SJSA1 (cell line): Measurements from ENCODE around the gene ECI1. TPM values are rescaled to one million over a fixed set of nuclear protein-coding genes. Genes with fewer than 3 reads are reported as not detected.
"Not testable (repeated sequence)": the region's sequence is repeated elsewhere in the genome, so short reads cannot be mapped to it uniquely, and the experiment has no call there.

Experiments
- DNase-seq, 2 experiments: peaks; one replicate each; pipeline ENCODE4 v3.0.0-alpha.2; 2015 to 2020; ENCODE audit warnings: low spot score in 2 of 2, low read depth in 1 of 2
- H3K27ac ChIP-seq: fragments of 250-450 bp; sonication (Bioruptor Pico); 2 replicates; pipeline ENCODE4 v1.5.1; 2020; ENCODE audit warnings: mild to moderate bottlenecking, moderate library complexity
- H3K27me3 ChIP-seq: fragments of 250-450 bp; sonication (Bioruptor Pico); replicated peaks from 2 replicates; pipeline ENCODE4 v1.5.1; 2020; ENCODE audit warnings: mild to moderate bottlenecking, moderate library complexity
- H3K36me3 ChIP-seq: fragments of 250-450 bp; sonication (Bioruptor Pico); 2 replicates; pipeline ENCODE4 v1.5.1; 2020; ENCODE audit warnings: mild to moderate bottlenecking
- H3K4me1 ChIP-seq: fragments of 250-450 bp; sonication (Bioruptor Pico); replicated peaks from 2 replicates; pipeline ENCODE4 v1.6.1; 2021; ENCODE audit warnings: mild to moderate bottlenecking
- H3K4me3 ChIP-seq: fragments of 250-450 bp; sonication (Bioruptor Pico); 2 replicates; pipeline ENCODE4 v1.5.1; 2020; ENCODE audit warnings: mild to moderate bottlenecking
- H3K9me3 ChIP-seq: fragments of 250-450 bp; sonication (Bioruptor Pico); replicated peaks from 2 replicates; pipeline ENCODE4 v1.5.1; 2020; ENCODE audit warnings: mild to moderate bottlenecking
- total RNA-seq: library from RNA; depleted of rRNA; stranded (reverse); fragments of >200 nt; shearing (Covaris generic); gene quantifications from 2 replicates; pipeline ENCODE4 v1.2.3, GENCODE V29; 2014

The ECI1 gene
- total RNA-seq, 1 experiment from 2014 or later, result 80.2 TPM

DNA sequence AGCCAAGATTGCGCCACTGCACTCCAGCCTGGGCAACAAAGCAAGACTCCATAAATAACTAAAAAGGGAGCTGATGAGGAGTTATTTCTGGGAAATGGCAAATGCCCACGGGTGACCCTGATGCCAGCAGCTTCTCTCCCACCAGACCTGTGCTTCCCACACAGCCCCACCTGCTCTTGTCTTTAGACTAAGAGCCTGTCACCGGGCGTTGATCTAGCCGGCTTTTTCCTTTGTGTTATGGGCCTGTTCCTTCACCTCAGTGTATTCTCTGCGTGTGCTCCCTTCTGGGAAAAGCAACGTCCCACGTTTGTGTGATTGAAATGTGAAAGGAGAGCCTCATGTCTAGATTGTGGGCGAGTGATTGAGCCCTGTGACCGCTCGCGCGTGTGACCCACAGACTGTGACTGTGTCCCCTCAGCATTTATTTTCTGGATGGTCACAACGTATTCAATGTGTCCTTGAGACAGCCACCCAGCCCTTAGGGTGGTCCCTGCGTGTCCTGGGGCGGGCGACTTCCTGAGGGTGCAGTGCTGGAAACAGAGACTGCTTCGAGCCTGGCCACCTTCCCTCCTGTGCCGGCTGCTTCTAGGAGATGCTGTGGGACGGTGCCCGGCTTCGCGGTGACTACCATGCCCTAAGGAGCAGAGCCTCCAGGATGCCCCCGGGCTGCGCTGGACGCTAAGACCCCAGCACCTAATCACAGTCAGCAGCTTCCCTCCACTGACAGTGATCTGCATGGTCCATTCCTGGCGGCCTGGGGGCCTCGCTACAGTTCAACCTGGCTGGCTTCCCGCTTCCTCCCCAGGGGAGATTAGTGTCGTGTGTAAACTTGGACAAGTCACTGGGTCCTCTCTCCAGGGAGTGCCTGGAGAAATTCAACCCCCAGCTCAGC is 24.3 kb upstream of the ECI1 start:
- no peak for DNase-seq
- Histone ChIP-seq H3K27ac (no peak overlapping the region), H3K4me1 (no peaks in the 10 kb centered on the region), H3K9me3 (no peaks in the 10 kb centered on the region), H3K36me3 (no peaks in the 10 kb centered on the region; the same call in 1 of the 2 replicates), H3K4me3 (no peak overlapping the region), H3K27me3 (peaks cover 45% of the 10 kb centered on the region)

DNA sequence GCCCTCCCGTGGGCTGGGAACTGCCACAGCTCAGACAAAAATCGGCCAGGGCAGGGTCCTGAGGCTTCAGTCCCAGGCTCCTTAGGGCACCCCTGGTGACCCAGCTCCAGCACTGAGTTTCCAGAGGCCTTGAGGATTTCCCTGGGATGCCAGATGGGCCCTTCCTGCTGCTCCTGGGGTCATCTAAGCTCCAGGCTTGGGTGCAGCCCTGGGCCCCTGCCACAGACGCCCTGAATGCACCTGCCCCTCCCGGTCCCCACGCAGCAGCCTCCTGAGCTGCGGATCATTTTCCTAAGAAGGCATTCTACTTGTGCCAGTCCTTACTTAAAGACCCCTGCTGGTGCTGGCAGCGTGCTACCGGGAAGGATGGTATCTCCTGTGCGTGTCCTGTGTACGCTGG is 22.5 kb upstream of the ECI1 start:
- Histone ChIP-seq H3K27ac (no peak overlapping the region), H3K9me3 (no peaks in the 10 kb centered on the region), H3K36me3 (no peaks in the 10 kb centered on the region; the same call in 1 of the 2 replicates), H3K27me3 (peaks cover 29% of the 10 kb centered on the region), H3K4me3 (no peak overlapping the region), H3K4me1 (peaks cover 11% of the 10 kb centered on the region)
- DNase-seq, result no peak

DNA sequence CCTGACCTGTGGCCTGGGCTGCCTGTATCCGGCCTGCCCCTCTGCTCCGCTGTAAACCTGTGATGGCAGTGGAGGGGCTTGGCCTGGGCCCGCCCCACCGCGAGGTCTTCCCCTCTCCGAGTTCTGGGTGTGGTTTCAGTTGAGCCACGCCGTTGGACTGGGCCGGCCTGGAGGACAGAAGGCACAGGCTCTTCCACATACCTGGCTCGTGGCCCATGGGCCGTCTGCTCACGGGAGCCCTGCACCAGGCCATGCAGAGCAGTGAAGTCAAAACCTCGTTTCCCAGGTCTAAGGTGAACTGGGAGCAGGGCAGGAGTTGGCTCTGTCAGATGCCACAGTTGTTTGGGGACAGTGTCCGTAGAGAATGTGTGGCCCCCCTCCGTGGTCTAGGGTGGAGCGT is 22.1 kb upstream of the ECI1 start:
- Histone ChIP-seq H3K4me1 (peaks cover 11% of the 10 kb centered on the region), H3K4me3 (no peak overlapping the region), H3K27ac (no peak overlapping the region), H3K9me3 (0 out of 2 replicates have a peak, but pooled peaks cover 1% of the 10 kb centered on the region), H3K27me3 (peaks cover 25% of the 10 kb centered on the region), H3K36me3 (peaks cover 3% of the 10 kb centered on the region; the same call in 1 of the 2 replicates)
- no peak for DNase-seq

DNA sequence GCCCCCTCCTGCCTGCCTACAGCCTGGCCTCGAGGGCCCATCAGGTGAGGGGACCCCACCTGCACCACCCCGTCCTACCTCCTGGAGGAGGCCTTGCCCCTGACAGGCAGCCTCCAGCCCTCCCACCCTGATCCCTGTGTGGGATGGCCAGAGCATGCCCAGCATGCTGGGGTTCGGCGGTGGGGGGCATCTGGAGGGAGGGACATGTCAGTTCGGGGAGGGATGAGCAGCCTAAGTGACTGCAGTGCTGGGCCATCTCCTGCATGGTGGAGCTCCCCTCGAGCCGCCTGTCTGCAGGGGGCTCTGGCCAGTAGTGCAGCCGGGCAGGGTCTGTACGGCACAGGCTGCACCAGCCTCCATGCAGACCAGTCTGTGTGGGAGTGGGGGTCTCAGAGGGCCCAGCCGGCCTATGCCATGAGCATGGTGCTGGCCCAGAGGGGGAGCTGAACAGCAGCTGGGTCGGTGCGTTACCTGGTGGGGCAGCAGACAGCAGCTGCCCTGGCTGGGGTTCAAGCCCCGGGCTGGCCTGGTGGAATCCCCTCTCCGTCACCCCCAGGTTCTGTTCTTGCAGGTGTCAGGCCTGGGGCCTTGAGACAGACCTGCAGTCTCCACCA is 20.6 kb upstream of the ECI1 start:
- H3K27ac ChIP-seq, result no peak overlapping the region
- H3K4me3 ChIP-seq, result no peak overlapping the region
- no peak for DNase-seq
- H3K4me1 ChIP-seq, result peaks cover 11% of the 10 kb centered on the region
- H3K9me3 ChIP-seq, result 0 out of 2 replicates have a peak, but pooled peaks cover 2% of the 10 kb centered on the region
- H3K27me3 ChIP-seq, result peaks cover 14% of the 10 kb centered on the region
- H3K36me3 ChIP-seq, result peaks cover 10% of the 10 kb centered on the region

DNA sequence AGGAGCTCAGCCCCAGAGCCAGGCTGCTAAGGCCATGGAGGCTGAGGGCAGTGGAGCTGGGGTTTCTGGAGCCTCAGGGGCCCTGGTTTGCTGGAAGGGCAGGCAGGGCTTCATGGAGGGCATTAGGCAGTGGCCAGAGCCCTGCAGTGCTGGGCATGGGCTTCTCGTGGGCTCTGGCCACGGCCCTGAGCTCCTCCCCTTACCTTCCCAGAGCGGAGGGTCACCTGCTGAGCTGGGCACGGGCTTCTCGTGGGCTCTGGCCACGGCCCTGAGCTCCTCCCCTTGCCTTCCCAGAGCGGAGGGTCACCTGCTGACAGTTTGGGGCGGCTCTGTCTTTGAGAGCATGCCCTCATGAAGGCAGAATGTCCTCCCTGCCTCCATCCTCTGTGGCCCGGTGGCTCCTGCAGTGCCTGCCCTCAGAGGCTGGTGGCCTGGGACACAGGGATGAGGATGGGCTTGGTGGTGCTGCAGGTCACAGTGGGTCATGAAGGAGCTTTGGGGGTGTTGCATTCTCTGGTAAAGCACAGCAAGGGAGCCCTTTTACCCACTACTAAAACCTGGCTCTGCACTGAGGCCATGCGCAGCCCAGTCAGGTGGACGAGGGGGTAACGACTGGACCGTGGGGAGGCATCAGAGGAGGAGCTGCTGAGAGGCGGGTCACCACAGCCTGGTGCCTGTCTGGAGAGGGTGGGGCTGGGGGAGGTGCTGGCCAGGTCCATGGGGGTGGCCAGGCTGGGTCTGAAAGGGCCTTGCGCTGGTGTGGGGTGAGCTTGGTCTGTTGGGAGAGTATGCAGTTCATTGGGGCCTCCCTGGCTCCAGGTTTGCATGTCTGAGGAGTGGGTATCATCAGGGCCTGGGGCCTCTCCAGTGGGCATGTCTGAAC is 19.4 kb upstream of the ECI1 start:
- Histone ChIP-seq H3K4me1 (peaks cover 12% of the 10 kb centered on the region), H3K4me3 (no peak overlapping the region)

DNA sequence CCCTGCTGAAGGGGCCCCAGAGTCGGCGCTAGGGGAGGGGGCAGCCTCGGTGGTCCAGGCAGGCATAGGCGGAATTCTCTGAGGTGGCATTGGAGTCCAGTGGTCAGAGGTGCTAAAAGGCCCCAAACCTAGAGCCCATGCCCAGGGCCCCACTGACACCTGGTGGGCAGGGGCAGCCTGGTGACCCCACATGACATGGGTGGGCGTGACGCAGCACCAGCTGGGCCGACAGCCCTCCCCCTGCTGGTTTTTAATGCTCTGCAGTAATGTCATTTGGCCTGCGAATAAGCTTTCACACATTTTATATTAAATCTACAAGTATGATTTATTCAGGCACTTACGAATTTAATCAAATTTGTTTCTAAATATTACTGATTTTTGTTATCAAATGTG is 18.7 kb upstream of the ECI1 start:
- no peak overlapping the region for H3K27ac ChIP-seq
- H3K27me3 ChIP-seq, result 0 out of 2 replicates have a peak, but pooled peaks cover 2% of the 10 kb centered on the region
- H3K4me3 ChIP-seq, result no peak overlapping the region

More for the DNA sequence above, 19.4 kb upstream of the ECI1 start:
- Histone ChIP-seq H3K27me3 (peaks cover 3% of the 10 kb centered on the region; the same call in 1 of the 2 replicates), H3K36me3 (peaks cover 17% of the 10 kb centered on the region), H3K27ac (no peak overlapping the region), H3K9me3 (0 out of 2 replicates have a peak, but pooled peaks cover 2% of the 10 kb centered on the region)
- no peak for DNase-seq

DNA sequence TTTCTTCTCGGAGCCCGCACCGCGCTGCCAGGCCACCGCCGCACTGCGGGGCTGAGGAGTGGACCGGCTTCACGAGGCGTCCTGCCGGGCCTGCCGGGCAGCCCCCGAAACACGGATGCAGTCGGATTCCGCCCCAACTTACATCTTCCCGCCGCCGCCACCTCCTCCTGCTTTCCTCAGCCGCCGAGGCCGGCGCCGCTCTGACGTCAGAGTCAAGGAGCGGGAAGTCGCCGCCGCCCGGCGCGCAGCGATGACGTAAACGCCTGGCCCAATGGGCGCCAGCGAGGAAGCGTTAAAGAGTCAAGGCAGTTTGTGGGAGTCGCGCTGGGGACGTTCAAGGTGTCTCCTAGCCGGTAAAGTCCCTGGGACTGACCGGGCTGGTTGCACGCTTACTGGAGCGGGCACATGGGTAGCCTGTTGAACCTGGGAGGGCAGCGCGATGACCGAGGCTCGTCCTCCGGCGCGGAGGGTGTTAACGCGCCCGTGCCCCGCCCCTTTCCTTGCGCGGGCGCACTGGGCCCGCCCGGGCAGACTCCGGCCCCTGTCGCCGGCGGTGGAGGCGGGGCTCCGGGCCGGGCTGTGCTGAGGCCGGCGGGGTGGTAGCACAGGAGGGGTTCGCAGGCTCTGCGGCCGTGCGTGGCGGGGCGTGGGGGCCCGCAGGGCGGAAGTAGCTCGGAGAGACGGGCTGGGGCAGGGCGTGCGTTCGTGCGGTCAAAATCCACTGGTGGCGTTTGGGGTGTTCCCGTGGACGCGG is 16.7 kb upstream of the ECI1 start, which contains the start of gene RNPS1:
RNPS1 (minus strand) TSS at position 214 of the 754 bp plus-strand sequence. CDS start 3,483 bp downstream, outside the sequence.
- peaks cover 45% of the 10 kb centered on the region for H3K36me3 ChIP-seq
- H3K4me1 ChIP-seq, result peaks cover 14% of the 10 kb centered on the region
- 0 out of 2 replicates have a peak, but pooled peaks cover 2% of the 10 kb centered on the region for H3K9me3 ChIP-seq
- peak within 1 kb of the TSS; percentile 75 for H3K4me3 ChIP-seq
- peak; percentile 96 to 100 for DNase-seq
- H3K27me3 ChIP-seq, result no peaks in the 10 kb centered on the region
- H3K27ac ChIP-seq, result peak within 1 kb of the TSS; percentile 97

More for the DNA sequence above, 18.7 kb upstream of the ECI1 start:
- H3K9me3 ChIP-seq, result 0 out of 2 replicates have a peak, but pooled peaks cover 2% of the 10 kb centered on the region
- H3K36me3 ChIP-seq, result peaks cover 25% of the 10 kb centered on the region
- peaks cover 14% of the 10 kb centered on the region for H3K4me1 ChIP-seq
- DNase-seq, result no peak

DNA sequence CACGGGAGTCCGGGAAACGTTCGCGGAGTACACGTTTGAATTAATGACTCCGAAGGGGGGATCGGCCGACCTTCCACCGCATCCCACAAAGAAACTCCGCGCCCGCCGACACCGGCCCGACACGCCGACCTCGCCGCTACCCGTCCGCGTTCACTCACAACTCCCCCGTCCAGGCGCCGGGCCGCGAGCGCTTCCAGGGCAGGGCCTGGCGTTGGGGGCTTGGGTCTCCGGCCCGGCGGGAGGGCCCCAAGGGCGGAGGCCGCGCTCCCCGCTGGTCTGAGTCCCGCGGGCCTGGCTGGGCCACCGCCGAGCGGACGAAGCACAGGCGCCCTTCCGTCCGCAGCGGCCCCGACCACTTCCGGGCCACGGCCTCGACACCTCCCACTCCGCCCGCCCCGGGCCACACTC is 16.1 kb upstream of the ECI1 start:
- Histone ChIP-seq H3K4me3 (peak overlapping the region; percentile 75), H3K36me3 (peaks cover 50% of the 10 kb centered on the region), H3K27ac (peak overlapping the region; percentile 97), H3K4me1 (peaks cover 14% of the 10 kb centered on the region)
- not testable (repeated sequence) for H3K27me3 ChIP-seq, H3K9me3 ChIP-seq
- peak in 1 of 2 experiments; percentile 98 for DNase-seq

DNA sequence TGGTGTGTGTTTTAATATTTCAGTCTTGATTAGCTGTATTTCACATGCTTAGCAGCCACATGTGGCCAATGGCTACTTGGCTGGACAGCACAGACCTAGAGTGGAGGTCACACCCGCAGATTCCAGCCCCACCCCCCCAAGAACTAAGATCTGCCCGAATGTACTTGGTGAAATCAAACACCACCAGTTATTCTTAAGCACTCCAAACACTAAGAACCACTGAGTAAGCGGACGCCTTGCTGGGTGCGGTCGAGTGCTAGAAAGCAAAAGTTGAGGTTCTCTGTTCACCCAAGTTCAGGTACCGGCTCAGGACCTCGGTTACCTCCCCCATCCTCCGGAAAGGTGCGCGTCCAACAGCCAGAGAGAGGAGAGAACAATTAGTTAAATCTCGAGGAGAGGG is 15.5 kb upstream of the ECI1 start:
- H3K9me3 ChIP-seq, H3K27me3 ChIP-seq, DNase-seq, H3K27ac ChIP-seq: not testable (repeated sequence)
- Histone ChIP-seq H3K36me3 (peaks cover 57% of the 10 kb centered on the region), H3K4me3 (peak overlapping the region; percentile 75), H3K4me1 (peaks cover 14% of the 10 kb centered on the region)

DNA sequence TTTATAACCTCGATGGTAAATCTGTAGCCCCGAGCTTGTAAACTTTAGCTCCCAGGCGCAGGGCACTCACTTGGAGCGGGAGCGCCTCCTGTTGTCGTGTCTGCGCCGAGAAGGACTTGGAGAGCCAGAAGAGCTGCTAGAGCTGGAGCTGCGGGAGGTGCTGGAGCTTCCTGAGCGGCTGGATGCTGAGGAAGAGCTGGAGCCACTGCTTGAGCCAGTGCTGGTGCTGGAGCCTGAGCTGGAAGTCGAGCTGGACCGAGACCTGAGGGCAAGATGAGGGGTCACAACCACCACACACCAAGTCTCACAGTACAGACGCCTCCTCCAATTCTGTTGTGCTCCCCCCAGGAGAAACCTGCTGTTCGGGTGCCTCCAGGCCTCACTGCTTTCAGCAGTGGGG is 11.6 kb upstream of the ECI1 start:
- H3K36me3 ChIP-seq, result peaks cover 91% of the 10 kb centered on the region
- H3K9me3 ChIP-seq, H3K27ac ChIP-seq, H3K27me3 ChIP-seq, H3K4me3 ChIP-seq, H3K4me1 ChIP-seq, DNase-seq: not testable (repeated sequence)

DNA sequence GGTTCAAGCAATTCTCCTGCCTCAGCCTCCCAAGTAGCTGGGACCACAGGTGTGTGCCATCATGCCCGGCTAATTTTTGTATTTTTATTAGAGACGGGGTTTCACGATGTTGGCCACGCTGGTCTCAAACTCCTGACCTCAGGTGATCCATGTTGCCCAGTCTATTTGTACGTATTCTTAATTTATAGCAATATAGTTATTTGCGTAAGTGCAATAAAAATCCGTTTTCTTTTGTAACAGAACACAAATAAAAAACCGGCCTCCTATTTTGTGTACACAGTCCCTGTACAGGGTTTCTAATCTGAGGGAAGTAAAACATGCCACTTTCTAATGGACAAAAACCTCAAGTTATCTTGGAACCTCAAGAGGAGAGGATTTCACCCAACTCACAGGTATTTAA is 8.9 kb upstream of the ECI1 start:
- H3K27ac ChIP-seq, result no peak overlapping the region
- H3K4me1 ChIP-seq, result no peaks in the 10 kb centered on the region
- peaks cover 100% of the 10 kb centered on the region for H3K36me3 ChIP-seq
- H3K27me3 ChIP-seq, result no peaks in the 10 kb centered on the region
- DNase-seq, result no peak
- H3K9me3 ChIP-seq, result no peaks in the 10 kb centered on the region
- no peak overlapping the region for H3K4me3 ChIP-seq

DNA sequence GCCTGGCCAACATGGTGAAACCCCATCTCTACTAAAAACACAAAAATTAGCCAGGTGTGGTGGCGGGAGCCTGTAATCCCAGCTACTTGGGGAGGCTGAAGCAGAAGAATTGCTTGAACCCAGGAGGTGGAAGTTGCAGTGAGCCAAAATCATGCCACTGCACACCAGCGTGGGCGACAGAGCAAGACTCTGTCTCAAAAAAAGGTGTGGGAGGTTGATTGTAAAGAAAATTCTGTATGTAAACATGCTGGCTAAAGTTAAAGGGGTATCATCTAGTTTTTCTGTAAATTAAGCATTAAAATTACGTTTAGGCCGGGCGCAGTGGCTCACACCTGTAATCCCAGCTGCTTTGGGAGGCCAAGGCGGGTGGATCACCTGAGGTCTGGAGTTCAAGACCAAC is 7.1 kb upstream of the ECI1 start:
- not testable (repeated sequence) for H3K9me3 ChIP-seq, H3K4me3 ChIP-seq, H3K27ac ChIP-seq, DNase-seq, H3K4me1 ChIP-seq, H3K27me3 ChIP-seq
- H3K36me3 ChIP-seq, result peaks cover 100% of the 10 kb centered on the region

DNA sequence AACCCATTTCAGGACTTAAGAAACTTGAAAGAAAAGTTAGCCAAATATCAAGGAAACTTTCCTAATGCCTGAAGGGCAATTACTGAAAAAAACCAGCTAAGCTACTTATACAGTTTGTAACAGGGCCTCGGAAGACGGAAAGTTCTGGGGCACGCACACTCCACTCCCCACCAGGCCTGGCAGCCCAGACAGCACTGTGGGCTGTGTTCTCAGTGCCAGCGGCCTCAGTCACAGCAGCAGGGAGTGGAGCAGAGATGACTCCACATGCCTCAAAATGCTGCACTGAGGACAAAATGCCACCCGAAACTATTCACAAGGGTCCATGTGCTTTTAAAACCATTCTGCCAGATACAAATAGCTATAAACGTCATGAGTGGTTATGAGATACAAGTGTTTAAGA is 6.3 kb upstream of the ECI1 start:
- Histone ChIP-seq H3K27ac (no peak overlapping the region), H3K27me3 (no peaks in the 10 kb centered on the region), H3K9me3 (no peaks in the 10 kb centered on the region), H3K4me3 (no peak overlapping the region), H3K36me3 (peaks cover 98% of the 10 kb centered on the region), H3K4me1 (no peaks in the 10 kb centered on the region; the same call in 1 of the 2 replicates)
- DNase-seq, result no peak
